Endothelial cell of umbilical vein (primary cell): ENCODE measurements around the gene JUNB. TPM values are rescaled to one million over a fixed set of nuclear protein-coding genes. Genes with fewer than 3 reads are reported as not detected.

Experiments
- BruUV-seq: library from RNA; stranded (reverse); fragments of 400-500 nt; replicated peaks from 2 replicates; lab custom pipeline; 2021; lab: Mats Ljungman, UMichigan
- CTCF ChIA-PET: fragments of 300-600, 350-600 bp; sonication (Branson Sonifier 250); formaldehyde crosslinking; loops from one replicate; lab custom pipeline; 2021; ENCODE audit warnings: antibody characterized with exemption, inconsistent platforms; lab: Charles Lee
- POLR2A ChIA-PET: fragments of 300-600, 350-600 bp; sonication (Branson Sonifier 250); formaldehyde crosslinking; loops from one replicate; lab custom pipeline; 2021; ENCODE audit warnings: antibody characterized with exemption, inconsistent platforms; lab: Charles Lee
- DNase-seq: peaks from one replicate; pipeline ENCODE4 v3.0.0-alpha.2; 2011; ENCODE audit warnings: low read depth, low spot score
- FAIRE-seq: peaks from 2 replicates; lab custom pipeline; 2011; peaks lifted over from hg19 to GRCh38; lab: Jason Lieb, UNC
- H2AFZ ChIP-seq: 2 replicates; pipeline ENCODE4 v1.6.0; 2012; ENCODE audit warnings: low read depth, low read length, control low read depth, inconsistent platforms
- H3K27ac ChIP-seq: 2 replicates; pipeline ENCODE4 v1.5.1; 2011; ENCODE audit warnings: low read depth, mild to moderate bottlenecking, control low read depth, low read length, moderate library complexity; ENCODE audit not compliant: insufficient read depth
- H3K27me3 ChIP-seq, 2 experiments: 2 replicates each; pipeline versions ENCODE4 v1.6.0 to v1.6.1; 2011; ENCODE audit warnings: low read length in 2 of 2, mixed read lengths in 1 of 2; ENCODE audit not compliant: control insufficient read depth in 2 of 2, insufficient read depth in 2 of 2
- H3K36me3 ChIP-seq, 2 experiments: 2 replicates in 1 of 2; 3 replicates in 1 of 2; pipeline ENCODE4 v1.5.1; 2011; ENCODE audit warnings: low read length in 2 of 2, mild to moderate bottlenecking in 1 of 2, moderate library complexity in 1 of 2; ENCODE audit not compliant: control insufficient read depth in 2 of 2, insufficient read depth in 2 of 2; ENCODE audit errors: extremely low read depth in 1 of 2
- H3K4me1 ChIP-seq: 3 replicates; pipeline ENCODE4 v1.5.1; 2011; ENCODE audit warnings: mild to moderate bottlenecking, low read length; ENCODE audit not compliant: control insufficient read depth, insufficient read depth; ENCODE audit errors: extremely low read depth
- H3K4me2 ChIP-seq: 2 replicates; pipeline ENCODE4 v1.6.1; 2011; ENCODE audit warnings: low read length, control low read depth, mixed read lengths; ENCODE audit not compliant: insufficient read depth
- H3K4me3 ChIP-seq, 3 experiments: fragments of 200-600 bp in 1 of 3; sonication (generic), shearing (Covaris generic) in 1 of 3; replicated peaks in 1 of 3; 2 replicates each; pipeline ENCODE4 v1.5.1; 2011 to 2016; ENCODE audit warnings: control low read depth in 3 of 3, low read length in 3 of 3, mild to moderate bottlenecking in 2 of 3, inconsistent platforms in 1 of 3, low read depth in 1 of 3, moderate library complexity in 1 of 3; ENCODE audit not compliant: insufficient read depth in 1 of 3
- H3K79me2 ChIP-seq: 2 replicates; pipeline ENCODE4 v1.6.0; 2012; ENCODE audit warnings: low read length, inconsistent platforms; ENCODE audit not compliant: control insufficient read depth, insufficient read depth
- H3K9ac ChIP-seq: replicated peaks from 2 replicates; pipeline ENCODE3; 2011; ENCODE audit warnings: low read length, control low read depth; ENCODE audit not compliant: insufficient read depth; ENCODE audit errors: extremely low read depth
- H3K9me1 ChIP-seq: replicated peaks from 3 replicates; pipeline ENCODE4 v1.6.0; 2011; ENCODE audit warnings: mild to moderate bottlenecking, low read length; ENCODE audit not compliant: control insufficient read depth, insufficient read depth; ENCODE audit errors: extremely low read depth
- H3K9me3 ChIP-seq: replicated peaks from 2 replicates; pipeline ENCODE4 v1.5.1; 2012; ENCODE audit warnings: low read length, inconsistent platforms; ENCODE audit not compliant: control insufficient read depth, insufficient read depth
- H4K20me1 ChIP-seq: replicated peaks from 2 replicates; pipeline ENCODE3; 2011; ENCODE audit warnings: mild to moderate bottlenecking, low read length; ENCODE audit not compliant: control insufficient read depth, insufficient read depth; ENCODE audit errors: extremely low read depth
- CTCF ChIP-seq, 2 donors: IDR thresholded peaks; 1 replicate in 1 of 2; 2 replicates in 1 of 2; pipeline ENCODE4 v1.5.1; 2011; ENCODE audit warnings: low read length in 2 of 2, mild to moderate bottlenecking in 2 of 2, moderate library complexity in 2 of 2, control low read depth in 1 of 2, inconsistent platforms in 1 of 2, low read depth in 1 of 2; ENCODE audit not compliant: insufficient read depth in 1 of 2; ENCODE audit errors: extremely low read depth in 1 of 2
- EZH2 ChIP-seq: IDR thresholded peaks from 2 replicates; pipeline ENCODE4 v1.6.1; 2012; ENCODE audit warnings: borderline replicate concordance, low read depth, mild to moderate bottlenecking, moderate library complexity, low read length, inconsistent platforms; ENCODE audit not compliant: severe bottlenecking
- FOS ChIP-seq: IDR thresholded peaks from 2 replicates; pipeline ENCODE4 v1.6.1; 2011; ENCODE audit warnings: mild to moderate bottlenecking, low read length, moderate library complexity, borderline replicate concordance; ENCODE audit not compliant: insufficient read depth
- GATA2 ChIP-seq: IDR thresholded peaks from 2 replicates; pipeline ENCODE4 v1.7.0; 2011; ENCODE audit warnings: low read depth, mild to moderate bottlenecking, moderate library complexity, mixed read lengths, low read length; ENCODE audit not compliant: insufficient read length, insufficient read depth
- JUN ChIP-seq: IDR thresholded peaks from 2 replicates; pipeline ENCODE4 v1.6.1; 2011; ENCODE audit warnings: borderline replicate concordance, low read depth; ENCODE audit not compliant: insufficient read length, insufficient read depth
- MAX ChIP-seq: IDR thresholded peaks from 2 replicates; pipeline ENCODE4 v1.6.1; 2011; ENCODE audit not compliant: insufficient read depth, insufficient read length
- MYC ChIP-seq: IDR thresholded peaks from one replicate; pipeline ENCODE4 v1.6.1; 2011; ENCODE audit warnings: mild to moderate bottlenecking, low read depth, low read length
- POLR2A ChIP-seq: IDR thresholded peaks from 2 replicates; pipeline ENCODE4 v1.6.1; 2012; ENCODE audit warnings: low read depth, mild to moderate bottlenecking, control low read depth, low read length
- POLR2AphosphoS5 ChIP-seq: IDR thresholded peaks from 2 replicates; pipeline ENCODE4 v1.6.1; 2012; ENCODE audit warnings: low read depth, mild to moderate bottlenecking, control low read depth, low read length, moderate library complexity; ENCODE audit not compliant: insufficient read depth
- dilution Hi-C: fragments of 300-500 bp; cut with MboI; formaldehyde crosslinking; loops from one replicate; pipeline ENCODE4 v1.15.0; 2019; ENCODE audit warnings: low sequenced_read_pairs; ENCODE audit not compliant: extremely low pct_ligation_motif_present
- intact Hi-C: fragments of 100-400 bp; cut with micrococcal nuclease; formaldehyde crosslinking; loops from one replicate; pipeline ENCODE4 v1.10.0; 2022
- polyA plus RNA-seq, 4 experiments: library from polyadenylated mRNA; depleted of rRNA in 3 of 4; stranded (reverse) in 3 of 4; unstranded in 1 of 4; fragments of >200 nt; gene quantifications; 2 replicates each; pipeline versions ENCODE4 v1.2.1 to v1.2.3, GENCODE V29; 2011 to 2012; ENCODE audit warnings: missing spikeins in 1 of 4
- total RNA-seq: library from RNA; stranded (reverse); gene quantifications from 2 replicates; pipeline ENCODE4 v1.2.3, GENCODE V29; 2021

Gene JUNB
- total and polyA plus RNA-seq, 2 donors (not counting 3 experiments of a cell fraction or from before 2014, with no cell fraction given) = 22.8 to 74.4 TPM

- peak overlapping the region; percentile 61 for H3K4me2 ChIP-seq
- peaks cover 14% of the 10 kb centered on the region for H3K79me2 ChIP-seq
- BruUV-seq = no TSS peak
Measured at GRCh38 chr19:12789098-12789903, 2.0 kb upstream of the JUNB start.

More at GRCh38 chr19:12789098-12789903, 2.0 kb upstream of the JUNB start:
- H3K36me3 ChIP-seq = no peaks in the 10 kb centered on the region
- DNase-seq (peak; percentile 28), FAIRE-seq (peak; percentile 60)
- H3K9me3 ChIP-seq = no peaks in the 10 kb centered on the region
- peak overlapping the region; percentile 12 for H2AFZ ChIP-seq
- H3K9ac ChIP-seq = peak overlapping the region; percentile 66
- dilution Hi-C loops = no loop called here
- peaks cover 35% of the 10 kb centered on the region for H3K4me1 ChIP-seq
- intact Hi-C loops = loop anchor here (10.0 kb wide), 1 partner anchor 146 kb away; the partner anchor contains the start of genes CALR and FARSA
- H3K27ac ChIP-seq = peak overlapping the region; percentile 65
- ChIA-PET POLR2A (interaction anchor here (1.1 to 1.4 kb wide), 2 partner anchors 11 to 29 kb away, joined by 3 to 4 read pairs; no protein-coding TSS in a partner anchor), CTCF (interaction anchor here (0.9 to 4.7 kb wide), 4 partner anchors 11 to 29 kb away, joined by 3 to 48 read pairs (median 8); no protein-coding TSS in a partner anchor)
- H4K20me1 ChIP-seq = no peaks in the 10 kb centered on the region
- no peaks in the 10 kb centered on the region for H3K9me1 ChIP-seq
- no peaks in the 10 kb centered on the region for H3K27me3 ChIP-seq
- H3K4me3 ChIP-seq = peak overlapping the region in 1 of 3 experiments; percentile 37
- TF ChIP-seq JUN (no peak), POLR2AphosphoS5 (no peak), CTCF (IDR thresholded peaks at IDR 0.05; ENCODE audit: extremely low read depth in 1 of 2, insufficient read depth in 1 of 2, low read depth in 1 of 2, low read length in 2 of 2) (no peak), GATA2 (no peak), EZH2 (no peak), MYC (no peak), POLR2A (no peak), FOS (no peak), MAX (no peak)
